ENCODE results near the gene LRP11.
A peak's percentile ranks its signal among the peaks of the same experiment; 100 is the strongest.

The LRP11 gene

DNA sequence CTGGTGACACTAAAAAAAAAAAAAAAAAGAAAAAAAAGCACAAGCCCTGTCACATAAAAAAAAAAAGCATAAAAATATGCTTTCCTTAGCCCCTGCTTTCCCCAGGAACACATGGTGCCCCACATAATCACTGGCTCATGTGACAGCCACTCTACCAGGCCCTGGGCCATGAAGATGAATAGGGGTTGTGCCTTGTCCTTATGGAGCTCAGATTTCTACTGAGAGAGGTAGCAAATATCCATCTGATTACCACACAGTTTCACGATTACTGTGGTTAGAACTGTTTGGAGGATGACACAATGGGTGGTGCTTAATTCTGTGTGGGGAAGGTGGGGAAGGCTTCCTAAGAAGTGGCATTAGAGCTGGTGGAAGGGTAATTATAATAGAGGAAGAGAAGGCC is 24.5 kb upstream of the LRP11 start:
- DNase-seq (ENCODE audit: low spot score in 2 of 2): no peak
- Mint-ChIP-seq H3K36me3 (no peaks in the 10 kb centered on the region), H3K27ac (no peak overlapping the region), H3K9me3 (no peaks in the 10 kb centered on the region), H3K4me3 (no peak overlapping the region), H3K4me1 (no peaks in the 10 kb centered on the region)
- no peak for ATAC-seq

DNA sequence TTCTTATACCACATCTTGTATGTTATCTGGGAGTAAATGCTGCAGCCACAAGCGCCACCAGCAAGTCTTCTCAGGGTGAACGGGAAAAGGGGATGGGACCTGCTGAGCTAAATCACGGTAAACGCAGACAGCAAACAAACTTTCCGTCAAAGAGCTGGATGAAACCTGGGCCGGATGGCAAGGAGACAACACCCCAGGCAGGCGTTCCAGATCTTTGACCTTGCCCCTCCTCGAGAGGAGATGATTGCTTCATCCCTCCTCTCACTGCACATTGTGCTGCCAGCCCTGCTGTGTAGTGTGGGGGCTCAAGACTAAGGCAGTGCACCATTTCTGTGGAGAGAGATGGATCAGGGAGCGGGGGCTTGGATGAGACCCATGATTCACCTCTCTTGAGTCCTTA is 23.9 kb upstream of the LRP11 start:
- Mint-ChIP-seq H3K36me3 (no peaks in the 10 kb centered on the region), H3K27ac (no peak overlapping the region), H3K4me3 (no peak overlapping the region), H3K9me3 (no peaks in the 10 kb centered on the region), H3K4me1 (no peaks in the 10 kb centered on the region)
- DNase-seq (ENCODE audit: low spot score in 2 of 2) (no peak), ATAC-seq (no peak)

DNA sequence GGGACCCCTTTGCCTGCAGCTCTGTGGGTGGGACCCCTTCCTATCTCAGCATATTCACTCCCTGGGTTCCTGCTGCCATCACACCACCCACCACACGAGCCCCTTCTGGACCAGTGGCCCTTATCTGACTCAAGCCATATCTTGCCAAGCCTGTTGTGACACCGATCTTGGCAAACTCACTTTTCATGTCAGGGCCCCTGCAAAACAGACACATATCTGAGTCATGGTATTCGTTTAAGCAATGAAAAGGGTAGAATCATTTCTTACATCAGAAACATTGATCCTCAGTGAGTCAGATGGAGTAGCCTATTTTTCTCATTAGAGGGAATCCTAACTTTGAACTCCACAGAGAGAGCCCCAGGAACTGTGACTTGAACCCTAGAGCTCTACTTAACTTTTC is 23.2 kb upstream of the LRP11 start:
- no peak overlapping the region for H3K4me3 Mint-ChIP-seq
- no peaks in the 10 kb centered on the region for H3K36me3 Mint-ChIP-seq
- no peak for ATAC-seq
- H3K9me3 Mint-ChIP-seq: no peaks in the 10 kb centered on the region
- H3K4me1 Mint-ChIP-seq: no peaks in the 10 kb centered on the region
- DNase-seq (ENCODE audit: low spot score in 2 of 2): no peak
- no peak overlapping the region for H3K27ac Mint-ChIP-seq

DNA sequence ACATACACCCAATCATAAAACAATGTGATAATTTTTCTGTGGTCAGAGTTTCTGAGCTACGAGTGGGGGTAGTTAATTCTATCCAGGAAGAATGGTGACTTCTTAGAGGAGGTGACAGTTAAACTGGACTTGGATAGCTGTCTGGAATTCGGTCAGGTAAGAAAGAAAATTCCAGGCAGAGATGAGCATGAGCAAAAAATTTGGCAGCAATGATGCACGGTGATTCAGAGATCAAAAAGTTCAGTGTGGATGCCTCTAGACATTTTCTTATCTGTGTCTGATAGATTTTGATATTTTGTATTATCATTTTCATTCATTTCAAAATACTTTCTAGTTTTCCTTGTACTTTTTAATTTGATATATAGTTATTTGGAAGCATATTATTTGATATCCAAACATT is 21.7 kb upstream of the LRP11 start:
- DNase-seq (ENCODE audit: low spot score in 2 of 2): no peak
- no peak overlapping the region for H3K4me3 Mint-ChIP-seq
- no peaks in the 10 kb centered on the region for H3K36me3 Mint-ChIP-seq
- H3K9me3 Mint-ChIP-seq: no peaks in the 10 kb centered on the region
- ATAC-seq: no peak
- H3K4me1 Mint-ChIP-seq: no peaks in the 10 kb centered on the region
- H3K27ac Mint-ChIP-seq: no peak overlapping the region

DNA sequence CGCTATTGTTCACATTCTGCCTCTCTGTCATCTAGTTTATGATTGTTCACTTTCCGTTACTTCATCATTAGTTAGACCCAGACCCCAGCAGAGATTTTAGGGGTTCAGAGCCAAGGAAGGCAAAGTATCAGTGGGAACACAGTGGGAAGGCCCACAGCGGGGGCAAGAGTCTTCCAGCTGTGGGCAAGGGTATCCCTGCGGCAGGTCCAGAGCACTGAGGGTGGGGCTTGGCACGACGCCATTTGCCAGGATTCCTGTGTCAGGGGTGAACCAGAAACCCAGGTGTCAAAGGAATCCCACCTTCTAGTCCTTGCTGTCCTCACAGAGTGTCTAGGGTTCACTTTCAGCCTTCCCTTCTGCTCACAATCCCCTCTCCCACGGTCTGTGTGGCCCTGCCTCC is 20.5 kb upstream of the LRP11 start:
- H3K27ac Mint-ChIP-seq: no peak overlapping the region
- DNase-seq (ENCODE audit: low spot score in 2 of 2): no peak
- H3K4me3 Mint-ChIP-seq: no peak overlapping the region
- no peaks in the 10 kb centered on the region for H3K36me3 Mint-ChIP-seq
- no peaks in the 10 kb centered on the region for H3K9me3 Mint-ChIP-seq
- no peaks in the 10 kb centered on the region for H3K4me1 Mint-ChIP-seq
- no peak for ATAC-seq

DNA sequence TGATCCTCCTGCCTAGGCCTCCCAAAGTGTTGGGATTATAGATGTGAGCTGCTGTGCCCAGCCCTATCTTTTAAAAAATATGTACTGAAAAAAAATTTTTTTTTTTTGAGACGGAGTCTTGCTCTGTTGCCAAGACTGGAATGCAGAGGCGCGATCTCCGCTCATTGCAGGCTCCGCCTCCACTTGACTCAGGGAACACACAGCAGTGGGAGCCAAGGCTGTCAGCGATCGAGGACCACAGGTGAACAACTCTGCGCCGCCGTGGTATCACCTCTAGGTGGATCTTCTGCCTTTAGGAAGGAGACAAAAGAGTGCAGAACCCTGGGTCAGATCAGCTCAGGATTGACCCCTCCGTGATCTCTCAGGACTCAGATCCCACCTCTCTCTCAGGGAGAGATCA is 20.1 kb upstream of the LRP11 start:
- Mint-ChIP-seq H3K9me3 (no peaks in the 10 kb centered on the region), H3K36me3 (no peaks in the 10 kb centered on the region), H3K4me3 (no peak overlapping the region), H3K4me1 (no peaks in the 10 kb centered on the region), H3K27ac (no peak overlapping the region)
- no peak for ATAC-seq
- no peak for DNase-seq (ENCODE audit: low spot score in 2 of 2)

DNA sequence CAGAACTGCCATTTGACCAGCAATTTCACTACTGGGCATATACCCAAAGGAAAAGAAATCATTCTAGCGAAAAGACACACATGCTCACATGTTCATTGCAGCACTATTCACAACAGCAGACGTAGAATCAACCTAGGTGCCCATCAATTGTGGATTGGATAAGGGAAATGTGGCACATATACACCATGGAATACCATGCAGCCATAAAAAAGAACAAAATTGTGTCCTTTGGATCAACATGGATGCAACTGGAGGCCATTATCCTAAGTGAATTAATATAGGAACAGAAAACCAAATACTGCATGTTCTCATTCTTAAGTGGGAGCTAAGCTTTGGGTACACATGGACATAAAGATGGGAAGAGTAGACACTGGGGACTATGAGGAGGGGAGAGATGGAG is 17.7 kb upstream of the LRP11 start:
- no peaks in the 10 kb centered on the region for H3K36me3 Mint-ChIP-seq
- H3K9me3 Mint-ChIP-seq: no peaks in the 10 kb centered on the region
- H3K27ac Mint-ChIP-seq: no peak overlapping the region
- ATAC-seq: no peak
- no peak overlapping the region for H3K4me3 Mint-ChIP-seq
- no peaks in the 10 kb centered on the region for H3K4me1 Mint-ChIP-seq
- no peak for DNase-seq (ENCODE audit: low spot score in 2 of 2)

DNA sequence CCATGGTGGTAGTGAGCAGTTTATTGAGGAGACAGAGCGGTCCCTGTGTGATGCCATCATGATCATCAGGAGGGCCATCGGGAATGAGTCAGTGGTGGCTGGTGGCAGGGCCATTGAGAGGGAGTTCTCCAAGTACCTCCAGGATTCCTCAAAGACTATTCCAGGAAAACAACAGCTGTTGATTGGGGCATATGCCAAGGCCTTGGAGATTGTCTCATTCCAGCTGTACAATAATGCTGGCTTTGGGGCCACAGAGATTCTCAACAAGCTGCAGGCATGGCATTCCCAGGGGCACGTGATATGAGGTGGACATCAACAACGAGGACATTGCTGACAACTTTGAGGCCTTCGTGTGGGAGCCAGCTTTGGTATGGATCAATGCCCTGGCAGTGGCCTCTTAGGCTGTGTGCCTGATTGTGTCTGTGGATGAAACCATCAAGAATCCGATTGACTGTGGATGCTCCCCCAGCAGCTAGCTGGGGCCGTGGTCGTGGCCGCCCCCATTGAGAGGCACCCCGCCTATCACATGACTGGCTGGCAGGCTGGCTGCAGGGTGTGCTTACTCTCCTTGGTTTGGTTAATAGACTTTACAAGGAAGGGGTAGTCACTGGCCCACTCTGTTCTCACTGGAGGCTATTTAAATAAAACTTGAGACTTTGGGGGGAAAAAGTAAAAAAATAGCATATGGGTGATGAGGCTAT is 17.1 kb upstream of the LRP11 start:
- H3K27ac Mint-ChIP-seq: no peak overlapping the region
- H3K4me1 Mint-ChIP-seq: no peaks in the 10 kb centered on the region
- DNase-seq (ENCODE audit: low spot score in 2 of 2): no peak
- H3K36me3 Mint-ChIP-seq: no peaks in the 10 kb centered on the region
- no peaks in the 10 kb centered on the region for H3K9me3 Mint-ChIP-seq
- no peak for ATAC-seq
- H3K4me3 Mint-ChIP-seq: no peak overlapping the region

DNA sequence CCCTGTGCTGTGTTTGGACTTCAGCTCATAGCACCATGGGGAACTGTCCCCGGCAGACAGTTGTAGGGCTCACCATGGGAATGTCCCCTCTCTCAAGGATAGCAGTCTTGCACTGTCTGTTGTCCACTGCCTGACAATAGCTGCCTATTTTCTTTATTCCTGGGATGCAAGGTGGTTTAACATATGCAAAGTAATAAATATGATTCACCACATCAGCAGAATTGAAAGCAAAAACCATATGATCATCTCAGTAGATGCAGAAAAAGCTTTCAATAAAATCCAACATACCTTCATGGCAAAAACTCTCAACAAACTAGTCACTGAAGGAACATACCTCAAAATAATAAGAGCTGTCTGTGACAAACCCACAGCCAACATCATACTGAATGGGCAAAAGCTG is 13.5 kb upstream of the LRP11 start:
- no peaks in the 10 kb centered on the region for H3K36me3 Mint-ChIP-seq
- ATAC-seq (no peak), DNase-seq (ENCODE audit: low spot score in 2 of 2) (no peak)
- no peak overlapping the region for H3K27ac Mint-ChIP-seq
- H3K4me1 Mint-ChIP-seq: no peaks in the 10 kb centered on the region
- no peak overlapping the region for H3K4me3 Mint-ChIP-seq
- H3K9me3 Mint-ChIP-seq: no peaks in the 10 kb centered on the region

DNA sequence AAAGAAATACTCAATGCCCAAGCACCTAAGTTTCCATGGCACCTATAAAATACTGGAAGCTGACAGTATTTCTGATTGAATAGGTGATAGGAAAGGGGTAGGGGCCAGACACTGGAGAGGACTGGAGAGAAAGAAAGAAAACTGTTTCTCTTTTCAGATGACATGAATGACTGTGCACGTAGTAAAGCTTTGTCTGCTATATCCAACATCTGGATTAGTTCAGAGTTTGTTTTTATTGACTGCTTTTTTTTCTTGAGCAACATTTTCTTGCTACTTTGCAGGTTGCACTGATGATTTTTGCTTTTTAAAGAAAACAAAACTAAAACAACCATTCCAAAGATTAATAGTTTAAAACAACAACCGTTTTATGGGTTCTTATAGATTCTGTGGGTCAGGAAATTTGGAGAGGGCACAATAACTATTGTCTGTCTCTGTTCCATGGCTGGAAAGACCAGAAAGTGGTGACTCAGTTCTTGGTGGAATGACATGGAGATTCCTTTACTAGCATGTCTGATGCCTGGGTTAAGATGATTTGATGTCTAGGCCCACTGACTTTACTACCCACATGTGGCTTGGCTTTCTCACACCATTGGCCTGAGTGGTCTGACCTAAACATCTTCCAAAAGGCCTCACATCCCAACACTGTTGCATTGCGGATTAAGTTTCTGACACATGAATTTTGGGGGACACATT is 12.2 kb upstream of the LRP11 start:
- no peak overlapping the region for H3K27ac Mint-ChIP-seq
- no peaks in the 10 kb centered on the region for H3K9me3 Mint-ChIP-seq

DNA sequence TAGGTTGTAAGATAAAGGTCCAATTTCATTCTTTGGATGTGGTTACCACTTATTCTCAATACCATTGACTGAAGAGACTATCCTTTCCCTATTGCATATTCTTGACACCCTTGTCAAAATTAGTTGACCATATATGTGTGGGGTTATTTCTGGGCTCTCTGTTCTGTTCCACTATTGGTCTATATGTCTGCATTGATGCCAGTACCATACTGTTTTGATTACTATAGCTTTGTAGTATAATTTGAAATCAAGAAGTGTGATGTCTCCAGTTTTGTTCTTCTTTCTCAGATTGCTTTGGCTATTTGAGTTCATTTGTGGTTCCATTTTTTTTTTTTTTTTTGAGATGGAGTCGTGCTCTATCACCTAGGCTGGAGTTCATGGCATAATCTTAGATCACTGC is 8.1 kb upstream of the LRP11 start:
- Mint-ChIP-seq H3K9me3 (no peaks in the 10 kb centered on the region), H3K4me1 (no peaks in the 10 kb centered on the region), H3K27ac (no peak overlapping the region), H3K4me3 (no peak overlapping the region), H3K36me3 (no peaks in the 10 kb centered on the region)
- DNase-seq (ENCODE audit: low spot score in 2 of 2) (no peak), ATAC-seq (no peak)

More for the DNA sequence above, 12.2 kb upstream of the LRP11 start:
- H3K36me3 Mint-ChIP-seq: no peaks in the 10 kb centered on the region
- no peak for ATAC-seq
- H3K4me1 Mint-ChIP-seq: no peaks in the 10 kb centered on the region
- no peak for DNase-seq (ENCODE audit: low spot score in 2 of 2)
- no peak overlapping the region for H3K4me3 Mint-ChIP-seq

DNA sequence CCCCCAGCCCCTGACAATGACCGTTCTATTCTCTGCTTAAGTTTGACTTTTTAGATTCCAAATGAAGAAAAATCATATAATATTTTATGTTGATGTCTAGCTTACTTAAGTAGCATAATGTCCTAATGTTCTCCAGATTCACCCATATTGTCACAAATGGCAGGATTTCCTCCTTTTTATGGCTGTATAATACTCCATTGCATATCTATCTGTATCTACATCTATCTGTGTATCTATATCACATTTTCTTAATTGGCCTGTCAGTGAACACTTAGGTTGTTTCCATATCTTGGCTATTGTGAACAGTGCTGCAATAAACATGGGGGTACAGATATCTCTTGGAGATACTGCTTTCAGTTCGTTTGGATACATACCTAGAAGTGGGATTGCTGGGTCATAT is 7.0 kb upstream of the LRP11 start:
- H3K27ac Mint-ChIP-seq: no peak overlapping the region

DNA sequence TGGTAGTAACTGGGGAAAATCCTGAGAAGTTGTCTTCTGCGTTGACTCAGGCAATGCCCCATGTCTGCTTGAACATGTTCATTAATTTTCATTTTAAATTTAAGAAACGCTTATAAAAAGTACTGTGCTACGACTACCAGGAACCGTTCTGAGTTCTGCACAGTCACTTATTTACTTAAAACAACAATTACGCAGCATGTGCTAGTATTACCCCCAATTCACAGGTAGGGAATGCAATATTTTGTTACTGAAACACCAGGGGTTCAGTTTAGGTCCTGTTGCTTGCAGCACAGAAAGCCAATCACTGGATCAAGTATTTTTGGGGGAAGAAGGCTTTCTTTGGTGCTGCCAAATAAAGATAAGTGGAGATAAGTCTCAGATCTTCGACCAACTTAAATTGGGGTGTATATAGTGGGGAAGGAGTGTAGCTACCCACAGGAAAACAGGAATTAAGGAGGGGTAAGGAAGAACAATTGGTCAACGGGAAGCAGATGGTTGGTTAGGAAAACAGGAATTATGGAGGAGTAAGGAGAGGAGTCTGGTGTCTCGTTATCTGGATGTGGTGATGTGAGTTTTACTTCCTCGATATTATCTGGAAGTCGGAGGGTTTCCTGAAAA is 5.2 kb upstream of the LRP11 start:
- no peak overlapping the region for H3K27ac Mint-ChIP-seq

More for the DNA sequence above, 7.0 kb upstream of the LRP11 start:
- Mint-ChIP-seq H3K4me1 (no peaks in the 10 kb centered on the region), H3K9me3 (no peaks in the 10 kb centered on the region), H3K36me3 (no peaks in the 10 kb centered on the region), H3K4me3 (no peak overlapping the region)
- ATAC-seq: no peak
- DNase-seq (ENCODE audit: low spot score in 2 of 2): no peak

DNA sequence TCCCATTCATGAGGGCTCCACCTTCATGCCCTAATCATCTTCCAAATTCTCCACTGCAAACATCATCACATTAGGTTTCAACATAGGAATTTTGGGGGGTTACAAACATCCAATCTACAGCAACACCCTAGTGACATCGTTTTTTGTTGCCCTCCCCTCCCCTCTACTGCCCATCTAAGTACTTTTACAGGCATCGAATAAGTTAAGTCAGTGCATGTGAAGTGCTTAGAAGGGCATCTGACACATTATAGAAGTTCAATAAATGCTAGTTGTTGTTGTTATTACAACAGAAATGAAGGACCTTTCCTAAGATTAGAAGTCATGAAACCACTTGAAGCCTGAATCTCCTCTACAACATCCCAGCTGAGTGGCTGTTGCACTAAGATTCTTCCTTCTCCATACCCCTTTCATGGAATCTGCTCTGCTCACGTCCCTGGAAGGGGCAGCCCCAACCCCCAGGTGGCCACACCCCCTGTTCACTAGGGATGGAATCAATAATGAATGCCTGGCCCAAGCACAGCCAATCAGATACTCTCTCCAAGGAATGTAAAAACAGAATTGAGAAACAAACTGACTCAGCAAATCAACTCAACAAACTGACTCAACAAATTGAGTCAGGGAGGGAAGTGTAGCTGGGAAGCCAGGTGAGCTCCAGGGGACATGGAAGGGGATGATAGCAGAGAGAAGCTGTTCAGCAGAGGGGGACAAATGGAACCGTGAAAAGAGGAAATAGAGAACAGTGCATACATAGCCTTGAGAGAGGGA is 3.9 kb upstream of the LRP11 start:
- DNase-seq (ENCODE audit: low spot score in 2 of 2) (no peak), ATAC-seq (no peak)
- H3K4me3 Mint-ChIP-seq: no peak overlapping the region
- H3K4me1 Mint-ChIP-seq: peaks cover 2% of the 10 kb centered on the region
- no peaks in the 10 kb centered on the region for H3K36me3 Mint-ChIP-seq
- no peak overlapping the region for H3K27ac Mint-ChIP-seq
- no peaks in the 10 kb centered on the region for H3K9me3 Mint-ChIP-seq

More for the DNA sequence above, 5.2 kb upstream of the LRP11 start:
- Mint-ChIP-seq H3K4me3 (no peak overlapping the region), H3K36me3 (no peaks in the 10 kb centered on the region), H3K4me1 (no peaks in the 10 kb centered on the region), H3K9me3 (no peaks in the 10 kb centered on the region)
- DNase-seq (ENCODE audit: low spot score in 2 of 2) (no peak), ATAC-seq (no peak)

DNA sequence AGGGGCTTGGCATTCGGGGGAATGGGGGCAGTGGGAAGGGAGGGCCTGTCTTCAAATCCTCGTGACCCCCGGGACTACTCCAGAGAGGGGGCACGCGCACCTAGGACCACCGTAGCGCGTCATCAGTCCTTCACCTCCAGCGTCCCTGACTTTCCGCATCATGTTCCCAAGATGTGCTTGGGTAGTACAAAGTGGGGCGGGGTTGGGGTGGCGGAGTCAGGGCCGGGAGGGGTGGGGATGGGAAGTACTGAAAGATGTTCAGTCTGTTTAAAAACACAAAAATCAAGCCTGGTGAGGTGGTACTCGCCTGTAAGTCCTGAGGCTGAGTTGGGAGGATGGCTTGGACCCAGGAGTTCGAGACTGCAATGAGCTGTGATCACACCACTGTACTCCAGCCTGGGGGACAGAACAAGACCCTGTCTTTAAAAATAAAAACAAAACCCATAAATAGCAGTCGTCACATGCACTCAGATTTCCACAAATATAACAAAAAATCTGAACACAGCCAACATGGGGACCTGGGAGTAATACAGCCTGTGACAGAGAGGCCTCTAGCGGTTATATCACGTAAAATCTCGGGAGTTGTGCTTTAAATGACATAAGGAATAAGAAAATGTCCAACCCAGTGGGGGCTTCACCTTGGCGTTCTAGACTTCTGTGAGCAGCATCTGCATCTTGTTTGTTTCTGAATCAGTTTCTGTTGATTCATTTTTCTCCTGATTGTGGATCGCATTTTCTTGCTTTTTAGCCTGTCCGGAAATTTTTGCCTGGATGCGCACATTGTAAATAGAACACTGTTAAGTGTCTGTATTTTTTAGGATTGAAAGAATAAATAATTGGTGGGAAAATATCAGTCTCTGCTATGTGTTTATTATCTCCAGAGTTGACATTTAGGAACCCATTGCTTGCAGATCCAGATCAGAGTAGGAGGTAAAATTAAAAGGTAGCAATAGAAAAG is 698 bp upstream of the LRP11 start:
- no peaks in the 10 kb centered on the region for H3K9me3 Mint-ChIP-seq
- DNase-seq (ENCODE audit: low spot score in 2 of 2) (no peak), ATAC-seq (no peak)
- no peaks in the 10 kb centered on the region for H3K36me3 Mint-ChIP-seq
- H3K27ac Mint-ChIP-seq: no peak overlapping the region
- peaks cover 6% of the 10 kb centered on the region for H3K4me1 Mint-ChIP-seq
- H3K4me3 Mint-ChIP-seq: peak overlapping the region; percentile 65

All from stimulated activated effector memory CD8-positive, alpha-beta T cell treated with anti-CD3 and anti-CD28 coated beads, Interleukin-12 subunit alpha, Interleukin-12 subunit beta, amount 100 ng/mL, for 72 hours (primary cell).